Stimulated activated CD8-positive, alpha-beta memory T cell treated with anti-CD3 and anti-CD28 coated beads, Interleukin-7, amount 100 ng/mL, for 1 hour (primary cell): Measurements from ENCODE around the gene RNASEH2B.

Experiments
- DNase-seq, 2 donors: peaks; one replicate each; pipeline ENCODE4 v3.0.0-alpha.2; 2020; ENCODE audit warnings: low read depth in 2 of 2

The RNASEH2B gene

GRCh38 chr13:50940509-50940908 is 30.9 kb downstream of the RNASEH2B start:
- DNase-seq = no peak

GRCh38 chr13:50941146-50941545 is 31.6 kb downstream of the RNASEH2B start:
- DNase-seq = no peak

GRCh38 chr13:50942630-50943311 is 33.2 kb downstream of the RNASEH2B start:
- DNase-seq = no peak

- DNase-seq = no peak
Measured at GRCh38 chr13:50945669-50946068, 36.1 kb downstream of the RNASEH2B start.

GRCh38 chr13:50948601-50949000 is 39.0 kb downstream of the RNASEH2B start:
- no peak for DNase-seq

GRCh38 chr13:50950849-50951248 is 41.3 kb downstream of the RNASEH2B start:
- no peak for DNase-seq

- DNase-seq = no peak
Measured at GRCh38 chr13:50951366-50951765, 41.8 kb downstream of the RNASEH2B start.

GRCh38 chr13:50955241-50955640 is 45.6 kb downstream of the RNASEH2B start:
- no peak for DNase-seq

- no peak for DNase-seq
Measured at GRCh38 chr13:50955798-50956197, 46.2 kb downstream of the RNASEH2B start.

- DNase-seq = no peak
Measured at GRCh38 chr13:50957620-50958019, 48.0 kb downstream of the RNASEH2B start.

- no peak for DNase-seq
Measured at GRCh38 chr13:50969691-50970090, 60.1 kb downstream of the RNASEH2B start.

- no peak for DNase-seq
Measured at GRCh38 chr13:50970956-50971355, 61.4 kb downstream of the RNASEH2B start.

GRCh38 chr13:50974268-50974667 is 64.7 kb downstream of the RNASEH2B start:
- DNase-seq = no peak

- DNase-seq = no peak
Measured at GRCh38 chr13:50979187-50979586, 69.6 kb downstream of the RNASEH2B start.

GRCh38 chr13:50981686-50982085 is 72.1 kb downstream of the RNASEH2B start:
- no peak for DNase-seq

GRCh38 chr13:50989476-50989875 is 79.9 kb downstream of the RNASEH2B start:
- no peak for DNase-seq

- DNase-seq = no peak
Measured at GRCh38 chr13:50990065-50990817, 80.7 kb downstream of the RNASEH2B start.

GRCh38 chr13:50990818-50991506 is 81.4 kb downstream of the RNASEH2B start:
- DNase-seq = no peak

- no peak for DNase-seq
Measured at GRCh38 chr13:50991579-50992521, 82.3 kb downstream of the RNASEH2B start.

GRCh38 chr13:50993371-50993770 is 83.8 kb downstream of the RNASEH2B start:
- DNase-seq = no peak

- DNase-seq = no peak
Measured at GRCh38 chr13:50993934-50994333, 84.3 kb downstream of the RNASEH2B start.

GRCh38 chr13:50994651-50995050 is 85.1 kb downstream of the RNASEH2B start:
- no peak for DNase-seq
